Left hindlimb (tissue), 1 donor: ENCODE results near the gene GABPB2.

Source experiments
- DNase-seq: peaks from one replicate; pipeline ENCODE4 v3.0.0-alpha.2; 2018

The GABPB2 gene

DNA sequence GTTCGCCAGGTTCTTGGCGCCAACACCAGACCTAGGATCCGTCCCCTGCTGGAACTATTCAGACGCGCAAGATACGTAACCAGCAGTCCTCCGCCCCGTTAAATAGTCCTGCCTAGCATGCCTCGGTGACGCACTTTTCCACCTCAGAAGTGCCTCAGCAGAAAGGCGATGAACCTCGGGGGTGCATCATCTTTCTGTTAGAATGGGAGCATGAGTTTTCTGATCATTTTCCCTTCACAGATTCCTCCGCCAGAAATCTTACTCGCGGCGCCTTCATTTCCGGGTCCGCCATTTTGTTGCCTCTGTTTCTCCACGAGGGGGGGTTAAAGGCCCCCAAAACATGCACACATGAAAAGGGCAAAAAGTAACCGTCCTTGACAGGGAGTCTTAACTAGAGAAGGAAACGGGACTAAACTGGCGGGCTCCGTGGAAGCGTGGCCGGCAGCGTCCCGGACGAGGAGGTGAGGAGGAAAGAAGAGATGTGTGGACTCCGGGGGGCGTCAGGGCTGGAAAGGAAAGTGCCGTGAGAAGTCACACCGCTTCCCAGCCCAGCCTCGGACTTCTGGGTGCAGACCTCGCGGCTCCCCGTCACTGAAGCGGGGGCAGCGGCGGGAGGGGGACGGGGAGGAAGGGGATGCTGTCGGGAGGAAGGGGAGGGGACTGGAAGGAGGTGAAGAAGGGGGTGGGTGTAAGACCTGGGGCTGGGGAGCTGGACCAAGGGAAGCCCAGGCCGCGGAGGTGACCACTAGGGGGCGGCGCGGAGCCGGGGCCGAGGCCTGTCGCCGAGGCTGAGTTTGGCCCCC, at the start of gene GABPB2:
Gene GABPB2 (plus strand): TSS at position 288 of the 803 bp plus-strand sequence. CDS start 17,429 bp downstream, outside the sequence.
- DNase-seq, result peak; percentile 96

DNA sequence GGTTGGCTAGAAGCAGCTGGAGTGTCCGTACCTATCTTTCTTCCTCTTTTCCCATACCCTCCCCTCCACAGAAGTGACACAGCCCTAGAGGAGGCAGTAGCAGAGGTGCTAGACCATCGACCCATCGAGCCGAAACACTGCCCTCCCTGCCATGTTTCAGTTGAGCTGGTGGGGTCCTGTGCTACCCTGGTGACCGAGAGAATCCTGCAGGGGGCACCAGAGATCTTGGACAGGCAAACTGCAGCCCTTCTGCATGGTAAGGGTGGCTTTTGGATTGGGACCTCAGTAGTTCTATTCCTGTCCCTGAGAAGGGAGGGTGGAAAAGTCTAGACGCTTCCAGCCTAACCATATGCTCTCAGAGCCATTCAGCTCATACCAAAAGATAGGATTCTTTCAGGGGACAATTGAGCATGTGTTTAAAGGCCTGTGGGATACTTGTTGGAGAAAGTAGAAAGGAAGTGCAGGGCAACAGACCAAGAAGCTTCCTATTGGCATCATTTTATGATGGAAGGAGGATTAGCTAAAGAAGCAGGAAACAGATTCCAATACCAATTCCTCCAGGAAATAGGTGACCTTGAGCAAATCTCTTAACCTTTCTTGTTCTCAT, 45.9 kb upstream of the GABPB2 start:
- peak; percentile 52 for DNase-seq

DNA sequence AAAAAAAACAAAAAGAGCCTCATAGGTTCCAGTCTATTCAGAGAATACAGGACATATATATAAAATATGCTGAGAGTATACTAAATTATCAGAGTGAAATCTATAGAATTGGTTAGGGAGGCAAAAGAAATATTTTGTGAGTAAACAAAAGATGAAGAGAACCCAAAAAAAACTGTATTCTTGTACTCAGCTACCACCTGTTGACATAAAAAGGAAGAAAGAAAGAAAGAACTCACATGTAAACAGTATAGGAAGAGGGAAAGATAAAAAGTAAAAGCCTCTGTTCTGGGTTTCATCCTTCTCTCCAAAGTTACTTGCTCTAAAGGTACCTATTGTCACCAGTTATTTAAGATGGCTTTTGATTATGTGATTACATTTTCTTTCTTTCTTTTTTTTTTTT, 44.1 kb upstream of the GABPB2 start:
- DNase-seq, result no peak

DNA sequence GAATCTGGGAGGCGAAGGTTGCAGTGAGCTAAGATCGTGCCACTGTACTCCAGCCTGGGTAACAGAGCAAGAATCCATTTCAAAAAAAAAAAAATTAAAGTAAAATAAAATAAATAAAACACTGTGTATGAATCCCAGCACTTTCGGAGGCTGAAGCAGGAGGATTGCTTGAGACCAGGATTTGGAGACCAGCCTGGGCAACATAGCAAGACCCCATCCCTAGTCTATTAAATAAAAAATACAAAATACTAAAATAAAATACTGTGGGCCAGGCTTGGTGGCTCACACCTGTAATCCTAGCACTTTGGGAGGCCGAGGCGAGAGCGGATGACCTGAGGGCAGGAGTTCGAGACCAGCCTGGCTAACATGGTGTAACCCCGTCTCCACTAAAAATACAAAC, 38.4 kb upstream of the GABPB2 start:
- DNase-seq, result no peak

DNA sequence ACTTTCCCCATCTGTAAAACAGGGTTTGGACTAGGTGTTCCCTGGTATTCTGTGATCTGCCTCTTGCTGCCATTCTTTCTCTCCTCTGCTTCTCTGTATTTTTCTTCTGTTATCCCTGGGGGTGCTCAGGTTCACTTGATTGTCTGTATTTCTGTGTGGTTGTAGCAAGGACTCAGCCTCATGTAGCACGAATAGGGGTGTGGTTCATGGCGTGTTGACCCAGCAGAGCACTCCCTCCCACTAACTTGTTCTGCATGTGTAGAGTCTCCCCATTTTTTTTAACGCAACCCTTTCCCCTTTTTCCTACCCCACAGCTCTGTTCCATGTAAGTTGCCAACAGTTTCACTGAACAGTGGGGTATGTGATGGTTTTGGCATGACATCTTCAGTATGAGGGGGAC, 35.4 kb upstream of the GABPB2 start:
- DNase-seq, result no peak

GRCh38 chr1:151036356-151036755, 34.2 kb upstream of the GABPB2 start, which contains the start of gene BNIPL:
Gene BNIPL, plus strand, starts transcription at chr1:151036586. Its CDS starts 140 bp downstream, at chr1:151036726.
- DNase-seq, result no peak

GRCh38 chr1:151037032-151037431, 33.5 kb upstream of the GABPB2 start:
- DNase-seq, result no peak

GRCh38 chr1:151039521-151039920, 31.0 kb upstream of the GABPB2 start:
- no peak for DNase-seq

- DNase-seq, result no peak
Observed at GRCh38 chr1:151043163-151043562, 27.4 kb upstream of the GABPB2 start.

GRCh38 chr1:151047591-151047924, 23.0 kb upstream of the GABPB2 start, which contains the start of gene C1orf56:
Gene C1orf56, plus strand, starts transcription at chr1:151047751. Its CDS starts 97 bp downstream, at chr1:151047848.
- peak; percentile 83 for DNase-seq

DNA sequence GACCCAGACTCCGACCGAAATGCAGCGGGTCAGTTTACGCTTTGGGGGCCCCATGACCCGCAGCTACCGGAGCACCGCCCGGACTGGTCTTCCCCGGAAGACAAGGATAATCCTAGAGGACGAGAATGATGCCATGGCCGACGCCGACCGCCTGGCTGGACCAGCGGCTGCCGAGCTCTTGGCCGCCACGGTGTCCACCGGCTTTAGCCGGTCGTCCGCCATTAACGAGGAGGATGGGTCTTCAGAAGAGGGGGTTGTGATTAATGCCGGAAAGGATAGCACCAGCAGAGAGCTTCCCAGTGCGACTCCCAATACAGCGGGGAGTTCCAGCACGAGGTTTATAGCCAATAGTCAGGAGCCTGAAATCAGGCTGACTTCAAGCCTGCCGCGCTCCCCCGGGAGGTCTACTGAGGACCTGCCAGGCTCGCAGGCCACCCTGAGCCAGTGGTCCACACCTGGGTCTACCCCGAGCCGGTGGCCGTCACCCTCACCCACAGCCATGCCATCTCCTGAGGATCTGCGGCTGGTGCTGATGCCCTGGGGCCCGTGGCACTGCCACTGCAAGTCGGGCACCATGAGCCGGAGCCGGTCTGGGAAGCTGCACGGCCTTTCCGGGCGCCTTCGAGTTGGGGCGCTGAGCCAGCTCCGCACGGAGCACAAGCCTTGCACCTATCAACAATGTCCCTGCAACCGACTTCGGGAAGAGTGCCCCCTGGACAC, 22.5 kb upstream of the GABPB2 start:
- DNase-seq, result peak; percentile 75

GRCh38 chr1:151048645-151049032, 21.9 kb upstream of the GABPB2 start:
- no peak for DNase-seq

GRCh38 chr1:151049458-151049857, 21.1 kb upstream of the GABPB2 start:
- DNase-seq, result no peak

DNA sequence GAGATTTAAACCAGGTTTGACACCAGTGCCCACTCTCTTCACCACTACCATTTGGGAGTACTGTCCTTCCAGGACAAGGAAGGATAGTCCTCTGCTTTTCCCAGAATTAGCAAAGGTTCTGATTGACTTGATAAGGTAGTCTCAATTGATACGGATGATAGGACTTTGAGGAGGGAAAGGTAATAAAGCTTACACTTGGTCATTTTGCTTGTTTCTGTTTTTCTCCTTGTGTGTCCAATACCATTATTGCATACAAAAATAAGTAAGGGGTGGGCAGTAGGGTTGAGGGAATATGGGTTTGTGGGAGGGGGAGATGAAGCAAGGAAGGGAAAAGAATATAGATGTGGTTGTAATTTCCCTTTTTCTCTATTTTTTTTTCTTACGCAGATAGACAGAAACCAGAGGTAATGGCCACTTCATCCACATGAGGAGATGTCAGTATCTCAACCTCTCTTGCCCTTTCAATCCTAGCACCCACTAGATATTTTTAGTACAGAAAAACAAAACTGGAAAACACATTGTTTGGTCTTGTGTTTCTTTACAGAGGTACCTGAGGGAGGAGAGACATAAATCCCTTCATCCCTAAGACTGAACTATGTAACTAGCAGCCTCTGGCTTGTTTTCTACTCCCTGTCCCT, 20.4 kb upstream of the GABPB2 start:
- DNase-seq, result no peak

DNA sequence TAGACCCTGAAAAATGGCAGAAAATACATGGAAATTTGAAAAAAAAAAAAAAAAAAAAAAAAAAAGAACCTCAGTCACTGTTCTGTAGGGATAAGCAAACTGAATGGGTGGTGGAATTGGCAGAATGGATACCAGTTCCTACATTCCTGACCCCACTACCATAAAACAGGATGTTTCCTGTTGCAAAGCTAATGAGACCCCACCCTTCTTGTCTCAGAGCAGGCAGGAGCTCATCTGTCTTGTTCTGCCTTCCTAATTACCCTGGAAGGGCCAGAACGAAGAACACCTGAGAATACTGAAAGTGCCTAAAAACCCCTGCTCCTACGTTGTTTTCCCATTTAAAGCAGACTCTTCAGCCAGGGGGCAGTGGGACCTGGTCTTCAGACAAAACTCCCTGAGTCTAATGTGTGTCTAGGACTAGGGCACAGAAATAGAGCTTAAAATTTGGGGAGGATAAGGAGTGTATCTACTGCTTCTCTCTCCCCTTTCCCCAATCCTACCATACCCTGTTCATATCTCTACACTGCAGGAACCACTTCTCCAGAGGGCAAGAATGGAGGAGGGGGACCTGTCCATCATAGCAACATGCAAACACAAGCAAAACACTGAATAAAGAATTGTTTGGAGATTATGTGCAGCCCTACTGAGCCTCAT, 19.1 kb upstream of the GABPB2 start:
- DNase-seq, result no peak

GRCh38 chr1:151054971-151055547, 15.5 kb upstream of the GABPB2 start:
- DNase-seq, result no peak

DNA sequence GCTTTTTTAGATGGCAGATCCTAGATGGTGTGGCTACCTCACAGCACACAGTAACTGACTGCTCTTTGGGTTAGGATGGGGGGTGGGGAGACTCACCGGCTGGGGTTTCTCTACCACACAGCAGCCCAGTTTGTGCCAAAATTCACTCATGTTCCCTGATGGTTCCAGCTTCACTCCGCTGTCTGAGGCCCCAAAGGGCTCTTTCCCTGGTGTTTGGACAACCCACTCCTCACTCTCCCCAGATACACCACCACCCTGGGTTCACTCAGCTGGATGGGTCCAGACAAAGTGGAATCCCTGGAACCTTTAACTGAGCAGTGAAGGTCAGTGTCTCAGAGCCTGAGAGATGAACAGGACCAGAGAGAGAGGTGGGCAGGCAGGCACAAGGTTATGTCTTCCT, 15.0 kb upstream of the GABPB2 start:
- no peak for DNase-seq

- no peak for DNase-seq
Observed at GRCh38 chr1:151056149-151056548, 14.4 kb upstream of the GABPB2 start.

DNA sequence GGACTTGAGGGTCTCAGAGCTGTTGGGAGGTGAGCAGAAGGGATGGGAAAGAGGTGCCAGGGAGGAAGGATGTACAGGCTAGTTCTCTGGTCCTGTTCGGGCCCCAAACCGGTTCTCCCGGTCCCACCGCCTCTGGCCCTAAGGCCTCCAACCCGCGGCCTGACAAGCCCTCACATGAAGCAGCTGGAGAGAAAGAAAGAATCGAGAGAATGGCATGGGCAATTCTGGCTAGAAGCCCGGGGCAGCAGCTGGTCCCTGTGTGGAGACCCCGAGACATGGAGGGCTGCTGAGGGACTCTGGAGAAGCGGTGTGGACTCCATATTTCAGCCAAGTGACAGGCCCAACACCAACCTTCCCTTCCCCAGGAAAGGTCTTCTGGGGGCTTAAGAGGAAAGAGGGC, 11.9 kb upstream of the GABPB2 start:
- DNase-seq, result peak; percentile 68

DNA sequence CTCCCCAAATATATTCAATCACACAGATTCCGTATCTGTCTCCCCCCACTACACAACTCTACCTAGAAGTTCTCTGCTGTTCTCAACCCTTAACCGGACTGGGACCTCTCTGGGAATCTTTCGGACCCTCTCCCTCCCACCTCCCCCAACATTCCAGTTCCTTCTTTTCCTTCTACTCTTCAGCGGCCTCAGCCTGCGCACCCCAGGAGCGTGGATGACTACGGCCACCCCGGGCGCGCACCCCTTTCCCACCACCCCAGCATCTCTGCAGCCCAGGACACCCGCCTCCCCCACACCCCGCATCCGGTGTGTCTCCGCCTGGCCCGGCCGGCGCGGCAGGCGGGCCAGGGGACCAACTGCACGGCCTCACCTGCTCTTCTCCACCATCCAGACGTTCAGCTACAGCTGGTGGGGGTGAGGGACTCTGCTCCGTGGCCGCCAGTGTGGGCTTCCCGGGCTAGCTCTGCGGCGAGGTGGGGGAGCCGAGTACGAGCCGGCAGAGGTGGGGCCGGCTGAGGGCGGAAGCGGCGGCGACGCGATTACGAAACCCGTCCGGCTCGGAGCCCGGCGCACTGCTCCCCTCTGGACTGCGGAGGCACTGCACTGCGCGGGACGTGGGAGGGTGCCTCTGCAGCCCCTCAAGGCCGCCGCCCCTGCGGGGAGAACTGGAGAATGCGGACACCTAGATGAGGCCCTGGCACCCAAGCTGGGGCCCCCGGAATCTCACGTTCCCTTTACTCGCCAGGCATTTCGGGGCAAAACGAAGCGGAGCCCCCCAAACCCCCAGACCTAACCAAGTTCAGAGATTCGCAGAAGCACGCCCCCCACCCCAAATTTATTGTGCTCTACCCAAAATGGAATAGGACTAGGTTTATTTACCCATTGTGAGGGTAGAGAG, 11.2 kb upstream of the GABPB2 start, which contains the start of gene CDC42SE1:
Gene CDC42SE1 (minus strand): TSS at position 514 of the 898 bp plus-strand sequence. CDS start 3,892 bp downstream, outside the sequence.
- peak; percentile 91 for DNase-seq
